HuH-7 (cell line): ENCODE results near the gene PTGR2.
"Not testable (repeated sequence)": the region's sequence is repeated elsewhere in the genome, so short reads cannot be mapped to it uniquely, and the experiment has no call there.

ENCODE experiments used
- DNase-seq: peaks from one replicate; pipeline ENCODE4 v3.0.0; 2011; ENCODE audit warnings: low spot score

The PTGR2 gene

GRCh38 chr14:73833034-73833433 is 18.6 kb upstream of the PTGR2 start:
- no peak for DNase-seq

GRCh38 chr14:73833530-73834260 is 17.9 kb upstream of the PTGR2 start:
- DNase-seq = no peak

GRCh38 chr14:73834261-73834625 is 17.4 kb upstream of the PTGR2 start:
- no peak for DNase-seq

- not testable (repeated sequence) for DNase-seq
Measured at GRCh38 chr14:73838293-73839034, 13.2 kb upstream of the PTGR2 start.

GRCh38 chr14:73842201-73842600 is 9.4 kb upstream of the PTGR2 start:
- DNase-seq = no peak

- DNase-seq = no peak
Measured at GRCh38 chr14:73842851-73843250, 8.8 kb upstream of the PTGR2 start.

GRCh38 chr14:73843296-73843695 is 8.3 kb upstream of the PTGR2 start:
- no peak for DNase-seq

GRCh38 chr14:73846947-73847346 is 4.7 kb upstream of the PTGR2 start:
- DNase-seq = no peak

- DNase-seq = no peak
Measured at GRCh38 chr14:73851000-73851399, 631 bp upstream of the PTGR2 start.

- no peak for DNase-seq
Measured at GRCh38 chr14:73859145-73859544, 7.5 kb downstream of the PTGR2 start.

GRCh38 chr14:73861073-73861472 is 9.4 kb downstream of the PTGR2 start:
- no peak for DNase-seq

- DNase-seq = no peak
Measured at GRCh38 chr14:73862480-73862879, 10.8 kb downstream of the PTGR2 start.

- DNase-seq = no peak
Measured at GRCh38 chr14:73863209-73863608, 11.6 kb downstream of the PTGR2 start.

- DNase-seq = no peak
Measured at GRCh38 chr14:73865534-73866113, 14.0 kb downstream of the PTGR2 start.

- not testable (repeated sequence) for DNase-seq
Measured at GRCh38 chr14:73869754-73870153, 18.1 kb downstream of the PTGR2 start.

- DNase-seq = no peak
Measured at GRCh38 chr14:73870525-73871235, 19.0 kb downstream of the PTGR2 start.

- no peak for DNase-seq
Measured at GRCh38 chr14:73873660-73874059, 22.0 kb downstream of the PTGR2 start.

- DNase-seq = no peak
Measured at GRCh38 chr14:73877790-73878189, 26.2 kb downstream of the PTGR2 start.

- no peak for DNase-seq
Measured at GRCh38 chr14:73878436-73878835, 26.8 kb downstream of the PTGR2 start.

GRCh38 chr14:73879027-73879426 is 27.4 kb downstream of the PTGR2 start:
- DNase-seq = no peak

GRCh38 chr14:73884438-73885190 is 33.0 kb downstream of the PTGR2 start:
- DNase-seq = no peak
